Measurements from ENCODE around the gene CCL8. TPM values are rescaled to one million over a fixed set of nuclear protein-coding genes. Genes with fewer than 3 reads are reported as not detected.

CCL8 gene
- total and polyA plus RNA-seq, 2 experiments from 2014 or later, result 1.6 TPM; not detected in 1

GRCh38 chr17:34370997-34371395, 51.8 kb downstream of the CCL8 start:
- H3K9me2 ChIP-seq (replicated peaks; ENCODE audit: insufficient read depth), result no peaks in the 10 kb centered on the region
- H3K4me1 ChIP-seq (ENCODE audit: insufficient read depth), result peaks cover 11% of the 10 kb centered on the region
- 23% methylated on average over 3 of the region's 3 CpGs for WGBS (ENCODE audit: low lambda C conversion rate, missing lambda C conversion rate)
- no peaks in the 10 kb centered on the region for H4K20me1 ChIP-seq (ENCODE audit: insufficient read depth, poor library complexity, severe bottlenecking)
- TF ChIP-seq CTCF (IDR thresholded peaks at IDR 0.05; ENCODE audit: poor library complexity) (no peak), EZH2phosphoT487 (IDR thresholded peaks at IDR 0.05; ENCODE audit: low read depth, severe bottlenecking, unreplicated experiment) (no peak), EZH2 (IDR thresholded peaks at IDR 0.05; ENCODE audit: borderline replicate concordance) (no peak)
- H3K27me3 ChIP-seq, result no peaks in the 10 kb centered on the region
- H3K27ac ChIP-seq, result peak overlapping the region; percentile 76
- H3K36me3 ChIP-seq (replicated peaks; ENCODE audit: insufficient read depth, low read depth), result no peaks in the 10 kb centered on the region
- no peak overlapping the region for H3K4me2 ChIP-seq
- no peaks in the 10 kb centered on the region for H3K79me2 ChIP-seq
- H3K4me3 ChIP-seq, result no peak overlapping the region
- H2AFZ ChIP-seq, result no peak overlapping the region
- DNase-seq (ENCODE audit: low spot score), result peak; percentile 40
- H3K9me3 ChIP-seq (ENCODE audit: low read depth), result no peaks in the 10 kb centered on the region

Other genes starting within 250 kb of the CCL8 start
- 27.4 and 27.5 TPM in 2 replicates for gene CCL2, start 64.2 kb upstream of the CCL8 start, total RNA-seq
- 54.0 and 64.8 TPM in 2 replicates for gene CCL2, start 64.2 kb upstream of the CCL8 start, polyA plus RNA-seq
- not detected in 2 replicates for gene CCL7, start 49.2 kb upstream of the CCL8 start, total RNA-seq
- gene CCL7, start 49.2 kb upstream of the CCL8 start, polyA plus RNA-seq, result 0.69 and 1.2 TPM in 2 replicates
- gene CCL11, start 33.7 kb upstream of the CCL8 start, total RNA-seq, result 0.40 TPM in 1 of 2 replicates, not detected in the other
- 0.29 and 0.82 TPM in 2 replicates for gene CCL11, start 33.7 kb upstream of the CCL8 start, polyA plus RNA-seq
- 0.32 TPM in 1 of 2 replicates, not detected in the other for gene CCL13, start 37.0 kb downstream of the CCL8 start, total RNA-seq
- gene CCL13, start 37.0 kb downstream of the CCL8 start, polyA plus RNA-seq, result not detected in 2 replicates
- gene CCL1, start 43.8 kb downstream of the CCL8 start, total RNA-seq, result not detected in 2 replicates
- not detected in 2 replicates for gene CCL1, start 43.8 kb downstream of the CCL8 start, polyA plus RNA-seq

Measured in hepatocyte (in vitro differentiated cells).